OCI-LY7 (cell line): ENCODE measurements around the gene NTPCR.

Source experiments
- EZH2phosphoT487 ChIP-seq: fragments of 200-600 bp; sonication (generic); IDR thresholded peaks from 2 replicates; pipeline ENCODE4 v1.6.1; 2018; ENCODE audit warnings: low read depth, borderline replicate concordance, mild to moderate bottlenecking, mixed run types, antibody characterized with exemption, low read length, moderate library complexity, mixed read lengths
- TF ChIP-seq, protein P1 (sequence below): fragments of 200-600 bp; sonication (generic); conservative IDR thresholded peaks from 2 replicates; pipeline ENCODE4 v1.5.1; 2014; ENCODE audit warnings: mild to moderate bottlenecking, antibody characterized with exemption, low read length, moderate library complexity, mixed read lengths

GRCh38 chr1:232942413-232943294 lies 7.8 kb upstream of the NTPCR start:
- TF ChIP-seq, protein P1, sequence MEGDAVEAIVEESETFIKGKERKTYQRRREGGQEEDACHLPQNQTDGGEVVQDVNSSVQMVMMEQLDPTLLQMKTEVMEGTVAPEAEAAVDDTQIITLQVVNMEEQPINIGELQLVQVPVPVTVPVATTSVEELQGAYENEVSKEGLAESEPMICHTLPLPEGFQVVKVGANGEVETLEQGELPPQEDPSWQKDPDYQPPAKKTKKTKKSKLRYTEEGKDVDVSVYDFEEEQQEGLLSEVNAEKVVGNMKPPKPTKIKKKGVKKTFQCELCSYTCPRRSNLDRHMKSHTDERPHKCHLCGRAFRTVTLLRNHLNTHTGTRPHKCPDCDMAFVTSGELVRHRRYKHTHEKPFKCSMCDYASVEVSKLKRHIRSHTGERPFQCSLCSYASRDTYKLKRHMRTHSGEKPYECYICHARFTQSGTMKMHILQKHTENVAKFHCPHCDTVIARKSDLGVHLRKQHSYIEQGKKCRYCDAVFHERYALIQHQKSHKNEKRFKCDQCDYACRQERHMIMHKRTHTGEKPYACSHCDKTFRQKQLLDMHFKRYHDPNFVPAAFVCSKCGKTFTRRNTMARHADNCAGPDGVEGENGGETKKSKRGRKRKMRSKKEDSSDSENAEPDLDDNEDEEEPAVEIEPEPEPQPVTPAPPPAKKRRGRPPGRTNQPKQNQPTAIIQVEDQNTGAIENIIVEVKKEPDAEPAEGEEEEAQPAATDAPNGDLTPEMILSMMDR, result no peak
- no peak for TF ChIP-seq EZH2phosphoT487
